Left colon (tissue), 2 donors: ENCODE results near the gene MTARC2. TPM values are rescaled to one million over a fixed set of nuclear protein-coding genes. Genes with fewer than 3 reads are reported as not detected.

Experiments used
- ATAC-seq: fragments of 200-7000 bp; cut with Tn5 transposase; one replicate; pipeline ENCODE4 v1.9.1; 2020; ENCODE audit warnings: mild to moderate bottlenecking, moderate library complexity
- DNase-seq, 2 donors: peaks; one replicate each; pipeline ENCODE4 v3.0.0-alpha.2; 2020
- intact Hi-C, 2 donors: fragments of 100-400 bp; cut with DNase I in 1 of 2; cut with micrococcal nuclease in 1 of 2; formaldehyde crosslinking; loops; one replicate each; pipeline versions ENCODE4 v1.11.2 to v1.14.0; 2022; cut with DNase I, micrococcal nuclease
- total RNA-seq, 2 donors: library from RNA; stranded (reverse); fragmentation: NEBNext Ultra II Directional; extraction: Animal tissue kit (Norgen Biotek cat#: 25700); gene quantifications; one replicate each; pipeline ENCODE4 v1.2.1, GENCODE V29; 2021
- donor health status: DM: no; HTN: no; CAD: no.
- donor health status: DM: yes; HTN: yes; CAD: no.

Gene MTARC2
- total RNA-seq, 2 donors from 2014 or later: 36.2 to 40.0 TPM

GRCh38 chr1:220787069-220787619 lies 39.0 kb downstream of the MTARC2 start:
- ATAC-seq: peak; percentile 80

GRCh38 chr1:220788900-220789299 lies 40.8 kb downstream of the MTARC2 start:
- no peak for ATAC-seq
- DNase-seq: no peak
- intact Hi-C loops: no loop called here

More at GRCh38 chr1:220787069-220787619, 39.0 kb downstream of the MTARC2 start:
- peak; percentile 74 to 80 for DNase-seq
- intact Hi-C loops: no loop called here

GRCh38 chr1:220789532-220790147 lies 41.5 kb downstream of the MTARC2 start:
- no peak for DNase-seq
- ATAC-seq: no peak
- intact Hi-C loops: no loop called here

GRCh38 chr1:220791285-220791684 lies 43.2 kb downstream of the MTARC2 start:
- intact Hi-C loops: no loop called here
- no peak for DNase-seq
- no peak for ATAC-seq

GRCh38 chr1:220791956-220792355 lies 43.8 kb downstream of the MTARC2 start:
- DNase-seq: no peak
- no peak for ATAC-seq
- intact Hi-C loops: no loop called here

GRCh38 chr1:220796530-220796929 lies 48.4 kb downstream of the MTARC2 start:
- ATAC-seq (peak; percentile 75), DNase-seq (peak in 1 of 2 donors; percentile 34)
- intact Hi-C loops: no loop called here

GRCh38 chr1:220797044-220797443 lies 48.9 kb downstream of the MTARC2 start:
- no peak for DNase-seq
- intact Hi-C loops: no loop called here
- peak; percentile 75 for ATAC-seq

- ATAC-seq (peak; percentile 89), DNase-seq (no peak)
- intact Hi-C loops: no loop called here
Observed at GRCh38 chr1:220797553-220797952, 49.4 kb downstream of the MTARC2 start.

GRCh38 chr1:220798338-220798737 lies 50.2 kb downstream of the MTARC2 start:
- intact Hi-C loops: no loop called here
- no peak for ATAC-seq
- DNase-seq: no peak

GRCh38 chr1:220800262-220800661 lies 52.1 kb downstream of the MTARC2 start:
- intact Hi-C loops: no loop called here
- no peak for DNase-seq
- no peak for ATAC-seq

- no peak for DNase-seq
- ATAC-seq: peak; percentile 89
- intact Hi-C loops: no loop called here
Observed at GRCh38 chr1:220803401-220804201, 55.5 kb downstream of the MTARC2 start.

- intact Hi-C loops: no loop called here
- ATAC-seq (no peak), DNase-seq (no peak)
Observed at GRCh38 chr1:220804202-220804586, 56.1 kb downstream of the MTARC2 start.

GRCh38 chr1:220806408-220806807 lies 58.3 kb downstream of the MTARC2 start:
- no peak for ATAC-seq
- DNase-seq: no peak
- intact Hi-C loops: no loop called here

- no peak for ATAC-seq
- no peak for DNase-seq
- intact Hi-C loops: no loop called here
Observed at GRCh38 chr1:220807726-220808125, 59.6 kb downstream of the MTARC2 start.

- no peak for ATAC-seq
- DNase-seq: no peak
- intact Hi-C loops: no loop called here
Observed at GRCh38 chr1:220808345-220809186, 60.4 kb downstream of the MTARC2 start.

- ATAC-seq: no peak
- DNase-seq: no peak
- intact Hi-C loops: no loop called here
Observed at GRCh38 chr1:220809187-220809550, 61.0 kb downstream of the MTARC2 start.

GRCh38 chr1:220809704-220810103 lies 61.6 kb downstream of the MTARC2 start:
- intact Hi-C loops: loop anchor here in 1 of 2 donors (10.0 kb wide), 1 partner anchor 625 kb away; no protein-coding TSS in a partner anchor
- ATAC-seq (no peak), DNase-seq (no peak)

GRCh38 chr1:220810179-220810653 lies 62.1 kb downstream of the MTARC2 start:
- DNase-seq (peak; percentile 76 to 83), ATAC-seq (peak; percentile 75)
- intact Hi-C loops: loop anchor here in 1 of 2 donors (10.0 kb wide), 1 partner anchor 625 kb away; no protein-coding TSS in a partner anchor

- intact Hi-C loops: loop anchor here in 1 of 2 donors (10.0 kb wide), 1 partner anchor 624 kb away; no protein-coding TSS in a partner anchor
- no peak for ATAC-seq
- no peak for DNase-seq
Observed at GRCh38 chr1:220810963-220811362, 62.8 kb downstream of the MTARC2 start.
